Kidney (tissue), 14 donors: ENCODE measurements around the gene ASTN2. TPM values are rescaled to one million over a fixed set of nuclear protein-coding genes. Genes with fewer than 3 reads are reported as not detected.

Experiments
- DNase-seq, 5 donors: peaks; one replicate each; pipeline ENCODE4 v3.0.0-alpha.2; 2013 to 2020
- FAIRE-seq: peaks from 2 replicates; lab custom pipeline; 2012; peaks lifted over from hg19 to GRCh38; lab: Jason Lieb, UNC
- H3K27ac ChIP-seq, 2 donors: one replicate each; pipeline ENCODE4 v1.7.0; 2013; ENCODE audit warnings: low read depth in 2 of 2, low read length in 2 of 2, inconsistent platforms in 1 of 2
- H3K27me3 ChIP-seq: one replicate; pipeline ENCODE4 v1.7.1; 2013; ENCODE audit warnings: low read length, inconsistent platforms; ENCODE audit not compliant: control insufficient read depth, insufficient read depth
- H3K36me3 ChIP-seq, 3 donors: one replicate each; pipeline versions ENCODE4 v1.7.0 to v1.7.1; 2013; ENCODE audit warnings: low read length in 3 of 3, control low read depth in 1 of 3, inconsistent platforms in 1 of 3; ENCODE audit not compliant: insufficient read depth in 3 of 3, control insufficient read depth in 2 of 3
- H3K4me1 ChIP-seq, 3 donors: one replicate each; pipeline versions ENCODE4 v1.7.0 to v1.7.1; 2013; ENCODE audit warnings: low read length in 3 of 3, inconsistent platforms in 1 of 3, low read depth in 1 of 3; ENCODE audit not compliant: control insufficient read depth in 2 of 3, insufficient read depth in 2 of 3
- H3K4me3 ChIP-seq, 3 donors: one replicate each; pipeline versions ENCODE4 v1.7.0 to v1.8.1; 2013; ENCODE audit warnings: low read length in 3 of 3, control low read depth in 1 of 3, inconsistent platforms in 1 of 3
- H3K9ac ChIP-seq, 3 donors: one replicate each; pipeline versions ENCODE4 v1.7.0 to v1.7.1; 2013; ENCODE audit warnings: low read length in 3 of 3, control low read depth in 1 of 3, inconsistent platforms in 1 of 3
- H3K9me3 ChIP-seq, 3 donors: one replicate each; pipeline versions ENCODE4 v1.7.0 to v1.7.1; 2013; ENCODE audit warnings: low read length in 3 of 3, control low read depth in 1 of 3, inconsistent platforms in 1 of 3; ENCODE audit not compliant: control insufficient read depth in 2 of 3, insufficient read depth in 1 of 3
- CTCF ChIP-seq: IDR thresholded peaks from 3 replicates; pipeline ENCODE4 v1.5.1; 2012; ENCODE audit warnings: mild to moderate bottlenecking, moderate library complexity, borderline replicate concordance; ENCODE audit not compliant: insufficient read depth; ENCODE audit errors: extremely low read depth
- intact Hi-C: fragments of 100-400 bp; cut with DNase I; formaldehyde crosslinking; loops from one replicate; pipeline ENCODE4 v1.11.1; 2022
- polyA plus RNA-seq: library from polyadenylated mRNA; stranded (reverse); fragments of 350-450 nt; fragmentation: Illumina TruSeq; extraction: RNeasy Lipid Tissue Mini Kit (QIAGEN cat#74804); gene quantifications from one replicate; pipeline ENCODE4 v1.2.3, GENCODE V29; 2014; ENCODE audit warnings: low read depth, low replicate concordance; ENCODE audit not compliant: insufficient read depth
- total RNA-seq: library from RNA; stranded (reverse); fragmentation: NEBNext Ultra II Directional; extraction: Animal tissue kit (Norgen Biotek cat#: 25700); gene quantifications from one replicate; pipeline ENCODE4 v1.2.1, GENCODE V29; 2021
- donor health status: control.
- donor health status: control.
- donor health status: control.
- donor health status: control.
- donor health status: control.
- donor health status: DM: yes; HTN: yes; CAD: no.
- donor health status: Normal renal cell carcinoma (clear cell type).

Gene ASTN2
- total and polyA plus RNA-seq, 2 donors from 2014 or later: 7.6 to 11.5 TPM

GRCh38 chr9:117218951-117219350 lies 195.9 kb downstream of the ASTN2 start:
- H3K4me1 ChIP-seq: no peaks in the 10 kb centered on the region
- DNase-seq (no peak), FAIRE-seq (no peak)
- intact Hi-C loops: no loop called here
- H3K4me3 ChIP-seq: no peak overlapping the region
- H3K36me3 ChIP-seq: no peaks in the 10 kb centered on the region
- H3K9ac ChIP-seq: no peak overlapping the region
- H3K27me3 ChIP-seq: no peaks in the 10 kb centered on the region
- H3K9me3 ChIP-seq: no peaks in the 10 kb centered on the region
- TF ChIP-seq CTCF: no peak
- no peak overlapping the region for H3K27ac ChIP-seq

GRCh38 chr9:117214416-117214815 lies 200.4 kb downstream of the ASTN2 start:
- Histone ChIP-seq H3K9ac (no peak overlapping the region), H3K27me3 (no peaks in the 10 kb centered on the region), H3K27ac (no peak overlapping the region), H3K4me3 (no peak overlapping the region), H3K9me3 (no peaks in the 10 kb centered on the region), H3K4me1 (no peaks in the 10 kb centered on the region), H3K36me3 (no peaks in the 10 kb centered on the region)
- no peak for DNase-seq
- FAIRE-seq: no peak
- no peak for TF ChIP-seq CTCF
- intact Hi-C loops: no loop called here

GRCh38 chr9:117211280-117211679 lies 203.6 kb downstream of the ASTN2 start:
- intact Hi-C loops: no loop called here

More at GRCh38 chr9:117211280-117211679, 203.6 kb downstream of the ASTN2 start:
- Histone ChIP-seq H3K27ac (no peak overlapping the region), H3K4me1 (no peaks in the 10 kb centered on the region), H3K9me3 (peaks cover 0 to 4% (median 0%) of the 10 kb centered on the region in 3 donors), H3K4me3 (no peak overlapping the region), H3K9ac (no peak overlapping the region), H3K36me3 (no peaks in the 10 kb centered on the region), H3K27me3 (no peaks in the 10 kb centered on the region)
- no peak for TF ChIP-seq CTCF
- FAIRE-seq (no peak), DNase-seq (no peak)
